ENCODE results near the gene AIRE. TPM values are rescaled to one million over a fixed set of nuclear protein-coding genes. Genes with fewer than 3 reads are reported as not detected.

The AIRE gene
- total and polyA plus RNA-seq, 4 donors = 0.05 TPM; not detected in 3

DNA sequence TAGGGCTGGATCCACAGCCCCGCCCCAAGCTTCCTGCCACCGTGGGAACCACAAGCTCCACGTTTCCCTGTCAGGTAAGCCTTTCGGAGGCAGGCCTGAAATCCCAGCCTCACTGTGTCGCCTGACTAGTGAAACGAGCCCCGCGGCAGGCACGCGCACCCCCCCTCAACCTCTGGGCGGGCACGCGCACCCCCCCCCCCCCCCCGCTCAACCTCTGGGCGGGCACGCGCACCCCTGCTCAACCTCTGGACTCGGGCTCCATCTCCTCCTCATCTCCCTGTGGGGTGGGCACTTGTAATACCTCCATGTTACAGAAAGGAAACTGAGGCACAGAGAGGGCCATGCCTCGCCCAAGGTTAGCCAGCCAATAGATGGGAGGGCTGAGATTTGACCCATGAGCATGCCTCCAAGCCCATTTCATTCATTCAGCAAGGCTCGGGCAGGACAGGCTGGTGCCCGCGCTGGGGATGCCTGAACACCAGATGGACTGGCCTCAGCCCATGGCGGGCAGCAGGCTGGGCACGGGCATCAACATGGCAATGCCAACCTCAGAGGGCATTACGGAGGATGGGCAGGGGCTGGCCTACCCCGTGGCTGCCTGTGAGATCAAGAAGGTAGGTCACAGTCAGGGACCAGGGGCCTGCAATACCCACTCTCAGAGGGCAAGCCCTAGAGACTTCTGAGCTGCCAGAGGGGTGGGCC is 48.8 kb downstream of the AIRE start (continued):
- TF ChIP-seq, protein P1, sequence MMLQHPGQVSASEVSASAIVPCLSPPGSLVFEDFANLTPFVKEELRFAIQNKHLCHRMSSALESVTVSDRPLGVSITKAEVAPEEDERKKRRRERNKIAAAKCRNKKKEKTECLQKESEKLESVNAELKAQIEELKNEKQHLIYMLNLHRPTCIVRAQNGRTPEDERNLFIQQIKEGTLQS (IDR thresholded peaks at IDR 0.05) = no peak

DNA sequence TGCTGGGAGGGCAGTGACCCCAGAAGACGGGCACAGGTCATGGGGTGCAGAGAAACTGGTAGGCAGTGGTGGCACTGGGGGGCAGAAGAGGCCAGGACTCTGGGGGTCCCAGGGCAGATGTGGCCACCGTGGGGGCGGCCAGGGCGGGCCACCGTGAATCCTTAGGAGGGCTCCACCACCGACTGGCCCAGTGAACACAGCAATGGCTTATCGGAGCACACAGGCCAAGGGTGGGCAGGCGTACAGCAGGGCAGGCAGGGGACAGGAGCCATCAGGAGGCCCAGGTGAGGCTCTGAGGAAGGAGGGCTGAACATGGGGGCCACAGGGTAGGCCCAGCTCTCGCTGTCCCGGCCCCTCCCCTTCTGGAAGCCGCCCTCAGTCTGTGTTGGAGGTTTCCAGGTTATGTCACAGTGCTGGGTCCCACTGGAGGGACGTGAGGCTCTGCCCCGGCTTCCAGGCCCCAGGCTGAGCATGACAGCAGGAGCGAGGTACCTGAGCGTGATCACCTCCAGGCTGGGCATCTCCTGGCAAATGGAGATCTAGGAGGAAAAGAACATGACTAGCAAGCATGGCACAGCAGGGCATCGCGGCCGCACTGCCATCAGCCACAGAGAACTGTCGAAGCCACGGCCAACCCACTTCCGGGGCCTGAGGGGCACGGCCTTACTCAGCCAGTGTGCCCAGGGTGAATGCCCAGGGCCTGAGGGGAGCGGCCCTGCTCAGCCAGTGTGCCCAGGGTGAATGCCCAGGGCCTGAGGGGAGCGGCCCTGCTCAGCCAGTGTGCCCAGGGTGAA is 49.8 kb downstream of the AIRE start:
- WGBS = 95% methylated on average over 23 of the region's 24 CpGs
- peaks cover 0 to 21% (median 7%) of the 10 kb centered on the region in 4 donors for H3K36me3 ChIP-seq (ENCODE audit: control insufficient read depth in 4 of 4, insufficient read depth in 3 of 4, low read depth in 1 of 4, low read length in 3 of 4)
- DNase-seq (ENCODE audit: low spot score) = no peak
- no peak overlapping the region for H3K27ac ChIP-seq (ENCODE audit: low read depth in 1 of 2, low read length in 2 of 2)
- TF ChIP-seq YY1 (IDR thresholded peaks at IDR 0.05) = no peak
- TF ChIP-seq GABPA (IDR thresholded peaks at IDR 0.05 in 1 of 2, conservative IDR thresholded peaks at IDR 0.05 in 1 of 2) = no peak
- TF ChIP-seq, protein P2, sequence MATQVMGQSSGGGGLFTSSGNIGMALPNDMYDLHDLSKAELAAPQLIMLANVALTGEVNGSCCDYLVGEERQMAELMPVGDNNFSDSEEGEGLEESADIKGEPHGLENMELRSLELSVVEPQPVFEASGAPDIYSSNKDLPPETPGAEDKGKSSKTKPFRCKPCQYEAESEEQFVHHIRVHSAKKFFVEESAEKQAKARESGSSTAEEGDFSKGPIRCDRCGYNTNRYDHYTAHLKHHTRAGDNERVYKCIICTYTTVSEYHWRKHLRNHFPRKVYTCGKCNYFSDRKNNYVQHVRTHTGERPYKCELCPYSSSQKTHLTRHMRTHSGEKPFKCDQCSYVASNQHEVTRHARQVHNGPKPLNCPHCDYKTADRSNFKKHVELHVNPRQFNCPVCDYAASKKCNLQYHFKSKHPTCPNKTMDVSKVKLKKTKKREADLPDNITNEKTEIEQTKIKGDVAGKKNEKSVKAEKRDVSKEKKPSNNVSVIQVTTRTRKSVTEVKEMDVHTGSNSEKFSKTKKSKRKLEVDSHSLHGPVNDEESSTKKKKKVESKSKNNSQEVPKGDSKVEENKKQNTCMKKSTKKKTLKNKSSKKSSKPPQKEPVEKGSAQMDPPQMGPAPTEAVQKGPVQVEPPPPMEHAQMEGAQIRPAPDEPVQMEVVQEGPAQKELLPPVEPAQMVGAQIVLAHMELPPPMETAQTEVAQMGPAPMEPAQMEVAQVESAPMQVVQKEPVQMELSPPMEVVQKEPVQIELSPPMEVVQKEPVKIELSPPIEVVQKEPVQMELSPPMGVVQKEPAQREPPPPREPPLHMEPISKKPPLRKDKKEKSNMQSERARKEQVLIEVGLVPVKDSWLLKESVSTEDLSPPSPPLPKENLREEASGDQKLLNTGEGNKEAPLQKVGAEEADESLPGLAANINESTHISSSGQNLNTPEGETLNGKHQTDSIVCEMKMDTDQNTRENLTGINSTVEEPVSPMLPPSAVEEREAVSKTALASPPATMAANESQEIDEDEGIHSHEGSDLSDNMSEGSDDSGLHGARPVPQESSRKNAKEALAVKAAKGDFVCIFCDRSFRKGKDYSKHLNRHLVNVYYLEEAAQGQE (IDR thresholded peaks at IDR 0.05) = no peak
- no peak for TF ChIP-seq RXRA (IDR thresholded peaks at IDR 0.05)
- H3K27me3 ChIP-seq (ENCODE audit: control insufficient read depth in 4 of 4, insufficient read depth in 4 of 4, low read length in 3 of 4) = no peaks in the 10 kb centered on the region
- H3K9me3 ChIP-seq (ENCODE audit: control insufficient read depth in 4 of 4, low read length in 3 of 4) = no peaks in the 10 kb centered on the region
- peaks cover 0 to 17% (median 14%) of the 10 kb centered on the region in 4 donors for H3K4me1 ChIP-seq (ENCODE audit: control insufficient read depth in 4 of 4, insufficient read depth in 4 of 4, low read length in 3 of 4)
- no peak overlapping the region for H3K9ac ChIP-seq (ENCODE audit: low read depth in 1 of 2, low read length in 2 of 2)
- H3K4me3 ChIP-seq (ENCODE audit: low read depth in 1 of 3, low read length in 3 of 3) = no peak overlapping the region

DNA sequence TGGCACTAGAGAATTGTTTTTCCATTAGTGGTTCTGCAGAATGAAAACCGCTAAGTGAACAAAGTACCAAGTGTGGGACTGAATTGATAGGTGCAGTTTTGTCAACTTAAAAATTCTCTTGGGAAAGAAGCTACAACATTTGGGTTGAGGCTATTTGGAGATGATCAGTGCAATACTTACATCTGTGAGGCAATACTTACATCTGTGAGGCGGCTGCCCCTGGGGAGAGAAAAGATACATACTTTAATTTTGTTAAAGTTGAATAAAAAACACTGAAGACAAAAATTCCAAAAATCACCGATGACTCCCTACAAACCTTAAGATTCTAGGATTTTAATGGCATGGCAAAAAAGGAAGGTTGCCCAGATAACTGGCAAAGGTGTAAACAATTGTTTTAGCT is 51.8 kb downstream of the AIRE start:
- H3K36me3 ChIP-seq (ENCODE audit: control insufficient read depth in 4 of 4, insufficient read depth in 3 of 4, low read depth in 1 of 4, low read length in 3 of 4) = peaks cover 0 to 12% (median 4%) of the 10 kb centered on the region in 4 donors
- no peak overlapping the region for H3K27ac ChIP-seq (ENCODE audit: low read depth in 1 of 2, low read length in 2 of 2)
- no peaks in the 10 kb centered on the region for H3K9me3 ChIP-seq (ENCODE audit: control insufficient read depth in 4 of 4, low read length in 3 of 4)
- H3K9ac ChIP-seq (ENCODE audit: low read depth in 1 of 2, low read length in 2 of 2) = no peak overlapping the region
- TF ChIP-seq RXRA (IDR thresholded peaks at IDR 0.05) (no peak), FOXA2 (IDR thresholded peaks at IDR 0.05) (no peak)
- TF ChIP-seq, protein P3, sequence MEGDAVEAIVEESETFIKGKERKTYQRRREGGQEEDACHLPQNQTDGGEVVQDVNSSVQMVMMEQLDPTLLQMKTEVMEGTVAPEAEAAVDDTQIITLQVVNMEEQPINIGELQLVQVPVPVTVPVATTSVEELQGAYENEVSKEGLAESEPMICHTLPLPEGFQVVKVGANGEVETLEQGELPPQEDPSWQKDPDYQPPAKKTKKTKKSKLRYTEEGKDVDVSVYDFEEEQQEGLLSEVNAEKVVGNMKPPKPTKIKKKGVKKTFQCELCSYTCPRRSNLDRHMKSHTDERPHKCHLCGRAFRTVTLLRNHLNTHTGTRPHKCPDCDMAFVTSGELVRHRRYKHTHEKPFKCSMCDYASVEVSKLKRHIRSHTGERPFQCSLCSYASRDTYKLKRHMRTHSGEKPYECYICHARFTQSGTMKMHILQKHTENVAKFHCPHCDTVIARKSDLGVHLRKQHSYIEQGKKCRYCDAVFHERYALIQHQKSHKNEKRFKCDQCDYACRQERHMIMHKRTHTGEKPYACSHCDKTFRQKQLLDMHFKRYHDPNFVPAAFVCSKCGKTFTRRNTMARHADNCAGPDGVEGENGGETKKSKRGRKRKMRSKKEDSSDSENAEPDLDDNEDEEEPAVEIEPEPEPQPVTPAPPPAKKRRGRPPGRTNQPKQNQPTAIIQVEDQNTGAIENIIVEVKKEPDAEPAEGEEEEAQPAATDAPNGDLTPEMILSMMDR (IDR thresholded peaks at IDR 0.05; ENCODE audit: low read depth, low read length, missing input control) = no peak
- peaks cover 0 to 17% (median 14%) of the 10 kb centered on the region in 4 donors for H3K4me1 ChIP-seq (ENCODE audit: control insufficient read depth in 4 of 4, insufficient read depth in 4 of 4, low read length in 3 of 4)
- no peak for DNase-seq (ENCODE audit: low spot score)
- H3K27me3 ChIP-seq (ENCODE audit: control insufficient read depth in 4 of 4, insufficient read depth in 4 of 4, low read length in 3 of 4) = no peaks in the 10 kb centered on the region
- 77% methylated on average over 3 of the region's 3 CpGs for WGBS
- no peak overlapping the region for H3K4me3 ChIP-seq (ENCODE audit: low read depth in 1 of 3, low read length in 3 of 3)
